NCI-H2107 (cell line): ENCODE results near the gene HERC4.

ENCODE experiments used
- DNase-seq: peaks from one replicate; lab custom pipeline; 2025; lab: John Stamatoyannopoulos, UW

Gene HERC4

DNA sequence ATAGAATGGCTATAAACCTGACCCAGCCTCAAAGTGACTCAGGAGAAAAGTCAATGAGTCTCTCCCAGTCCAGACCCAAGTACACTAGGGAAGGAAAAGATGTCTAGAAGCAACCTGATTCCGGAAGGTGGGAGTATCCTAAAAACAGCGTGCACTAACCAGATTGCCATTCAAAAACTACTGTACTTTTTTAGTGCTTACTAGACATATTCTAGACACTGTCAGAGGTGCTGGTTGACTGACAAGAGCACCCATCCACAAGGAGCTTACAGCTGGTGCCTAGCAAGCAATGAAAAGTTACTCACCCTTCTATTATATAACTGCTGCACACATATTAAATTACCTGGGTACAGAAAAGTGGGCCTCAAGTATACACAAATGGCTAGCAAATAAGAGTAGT is 109.6 kb downstream of the HERC4 start:
- no peak for DNase-seq

DNA sequence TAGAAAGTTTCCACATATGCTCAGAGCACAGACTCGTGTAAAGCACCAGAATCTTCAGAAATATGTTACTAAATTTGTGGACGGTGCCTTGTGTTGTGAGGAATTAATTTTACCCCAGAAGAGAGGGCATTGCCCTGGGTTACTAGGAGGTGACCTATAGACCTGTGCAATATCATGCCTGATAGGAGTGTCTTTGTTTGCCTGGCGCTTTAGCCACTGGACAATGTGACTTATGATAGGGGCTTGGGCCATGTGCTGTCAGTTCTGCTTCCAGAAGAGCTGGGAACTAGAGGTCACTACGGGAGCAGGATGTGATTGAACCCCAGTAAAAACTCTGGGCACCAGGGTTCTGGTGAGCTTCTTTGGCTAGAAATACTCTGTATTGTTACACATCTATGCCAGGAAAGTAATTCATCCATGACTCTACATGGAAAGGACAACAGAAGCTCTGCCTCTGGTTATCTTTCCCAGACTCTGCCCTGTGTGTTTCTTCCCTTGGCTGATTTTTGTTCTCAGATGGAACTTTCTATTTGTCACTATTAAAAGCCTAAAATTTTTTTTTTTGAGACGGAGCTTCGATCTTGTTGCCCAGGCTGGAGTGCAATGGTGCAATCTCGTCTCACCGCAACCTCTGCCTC is 115.1 kb downstream of the HERC4 start:
- no peak for DNase-seq

DNA sequence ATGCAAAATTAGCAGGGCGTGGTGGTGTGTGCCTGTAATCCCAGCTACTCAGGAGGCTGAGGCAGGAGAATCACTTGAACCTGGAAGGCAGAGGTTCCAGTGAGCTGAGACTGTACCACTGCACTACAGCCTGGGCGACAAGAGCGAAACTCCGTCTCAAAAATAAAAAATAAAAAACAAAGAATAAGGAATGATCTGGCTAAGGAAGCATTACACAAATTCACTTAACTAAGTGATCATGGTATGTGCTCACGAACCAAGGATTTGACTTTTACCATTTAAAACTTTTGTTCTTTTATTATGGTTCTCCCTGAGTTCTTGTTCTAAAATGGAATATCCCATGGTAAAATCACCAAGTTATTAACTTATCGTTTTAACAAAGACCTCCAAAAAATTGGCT is 119.5 kb downstream of the HERC4 start:
- no peak for DNase-seq

GRCh38 chr10:67943917-67944316 is 131.2 kb downstream of the HERC4 start:
- DNase-seq: no peak

DNA sequence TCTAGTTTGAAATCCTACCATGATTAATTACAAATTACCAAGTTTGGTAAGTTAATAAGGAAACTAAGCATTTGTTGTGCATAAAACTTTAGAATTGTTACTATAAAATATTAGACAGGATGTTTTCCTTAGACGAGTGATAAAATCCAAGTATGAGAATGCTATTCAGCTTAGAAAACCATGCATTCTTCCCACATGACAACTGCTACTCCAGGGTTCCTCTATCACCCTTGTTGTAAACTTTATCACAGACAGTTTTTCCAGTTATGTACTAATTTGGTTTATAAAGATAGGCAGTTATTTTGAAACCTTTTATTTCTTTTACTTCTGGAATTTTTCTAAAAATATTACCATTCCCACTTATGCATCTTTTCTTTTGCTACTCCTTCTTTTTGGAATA is 138.7 kb downstream of the HERC4 start:
- DNase-seq: no peak

DNA sequence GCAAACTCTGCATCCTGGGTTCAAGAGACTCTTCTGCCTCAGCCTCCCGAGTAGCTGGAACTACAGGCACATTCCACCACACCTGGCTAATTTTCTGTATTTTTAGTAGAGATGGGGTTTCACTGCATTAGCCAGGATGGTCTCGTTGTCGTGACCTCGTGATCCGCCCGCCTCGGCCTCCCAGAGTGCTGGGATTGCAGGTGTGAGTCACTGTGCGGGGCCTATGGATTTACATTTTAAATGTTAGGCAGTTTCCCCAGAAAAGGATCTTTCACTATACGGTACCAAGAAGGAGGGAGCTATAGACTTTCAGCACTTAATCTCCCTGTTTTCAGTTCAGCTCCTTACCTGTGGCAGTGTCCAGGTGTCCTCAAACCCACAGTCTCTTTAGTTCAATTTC is 139.9 kb downstream of the HERC4 start:
- no peak for DNase-seq

- no peak for DNase-seq
Observed at GRCh38 chr10:67934336-67934735, 140.7 kb downstream of the HERC4 start.

- DNase-seq: no peak
Observed at GRCh38 chr10:67933199-67933598, 141.9 kb downstream of the HERC4 start.

- DNase-seq: no peak
Observed at GRCh38 chr10:67926951-67927350, 148.1 kb downstream of the HERC4 start.

DNA sequence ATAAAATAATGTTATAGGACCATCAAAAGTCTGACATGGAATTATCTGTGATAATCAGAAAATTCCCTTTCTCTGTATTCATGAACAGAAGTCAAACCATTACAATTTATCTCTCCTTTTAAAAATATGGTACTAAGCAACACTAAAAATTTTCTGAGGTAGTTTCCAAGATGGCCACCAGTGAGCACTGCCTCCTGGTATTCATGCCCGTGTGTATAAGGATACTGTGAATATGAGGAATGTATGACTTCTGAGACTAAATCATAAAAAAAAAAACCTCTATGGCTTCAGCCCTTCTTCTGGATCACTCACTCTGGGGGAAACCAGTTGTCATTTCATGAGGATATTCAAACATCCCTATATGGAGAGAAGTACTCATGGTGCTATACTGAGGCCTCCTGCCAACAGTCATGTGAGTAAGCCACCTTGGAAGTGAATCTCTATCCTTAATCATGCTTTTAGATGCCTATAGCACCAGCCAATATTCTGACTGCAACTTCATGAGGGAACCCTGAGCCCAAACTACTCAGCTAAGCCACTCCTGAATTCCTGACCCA is 149.6 kb downstream of the HERC4 start:
- no peak for DNase-seq

- no peak for DNase-seq
Observed at GRCh38 chr10:67924136-67924535, 150.9 kb downstream of the HERC4 start.

GRCh38 chr10:67923551-67923950 is 151.5 kb downstream of the HERC4 start:
- DNase-seq: no peak

GRCh38 chr10:67921065-67921464 is 154.0 kb downstream of the HERC4 start:
- DNase-seq: no peak

GRCh38 chr10:67917679-67918078 is 157.4 kb downstream of the HERC4 start:
- no peak for DNase-seq

- no peak for DNase-seq
Observed at GRCh38 chr10:67917169-67917568, 157.9 kb downstream of the HERC4 start.

DNA sequence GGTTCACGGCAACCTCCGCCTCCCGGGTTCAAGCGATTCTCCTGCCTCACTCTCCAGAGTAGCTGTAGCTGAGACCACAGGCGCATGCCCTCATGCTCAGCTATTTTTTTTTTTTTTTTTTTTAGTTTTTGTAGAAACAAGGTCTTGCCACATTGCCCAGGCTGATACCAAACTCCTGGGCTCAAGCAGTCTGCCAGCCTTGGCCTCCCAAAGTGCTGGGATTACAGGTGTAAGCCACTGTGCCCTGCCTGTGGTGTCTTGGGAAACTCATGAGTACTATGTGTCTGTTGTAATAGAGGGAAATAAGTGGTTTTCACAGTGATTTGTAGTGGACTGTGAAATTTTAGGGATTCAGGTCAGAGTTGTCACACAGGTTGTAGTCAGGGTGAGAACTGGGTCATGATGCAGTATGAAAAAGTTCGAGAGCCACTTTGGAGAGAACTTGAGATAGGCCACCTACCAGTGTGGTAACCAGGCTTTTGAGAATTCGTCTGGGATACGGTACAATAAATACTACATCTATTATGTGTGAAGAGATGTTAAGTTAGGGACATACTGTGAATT is 160.2 kb downstream of the HERC4 start:
- DNase-seq: no peak

- DNase-seq: no peak
Observed at GRCh38 chr10:67912331-67912946, 162.6 kb downstream of the HERC4 start.

GRCh38 chr10:67903581-67903980 is 171.5 kb downstream of the HERC4 start:
- DNase-seq: no peak

DNA sequence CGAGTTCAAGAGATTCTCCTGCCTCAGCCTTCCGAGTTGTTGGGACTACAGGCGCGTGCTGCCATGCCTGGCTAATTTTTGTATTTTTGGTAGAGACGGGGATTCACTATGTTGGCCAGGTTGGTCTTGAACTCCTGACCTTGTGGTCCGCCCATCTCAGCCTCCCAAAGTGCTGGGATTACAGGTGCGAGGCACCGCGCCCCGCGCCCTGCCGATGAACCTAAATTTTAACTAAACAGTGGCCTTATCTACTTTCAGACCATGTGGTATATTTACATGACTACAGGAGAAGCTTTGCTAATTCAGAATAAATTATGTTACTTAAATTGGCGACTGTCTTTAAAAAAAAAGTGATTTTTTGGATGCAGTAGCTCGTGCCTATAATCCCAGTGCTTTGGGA is 181.4 kb downstream of the HERC4 start:
- DNase-seq: no peak

DNA sequence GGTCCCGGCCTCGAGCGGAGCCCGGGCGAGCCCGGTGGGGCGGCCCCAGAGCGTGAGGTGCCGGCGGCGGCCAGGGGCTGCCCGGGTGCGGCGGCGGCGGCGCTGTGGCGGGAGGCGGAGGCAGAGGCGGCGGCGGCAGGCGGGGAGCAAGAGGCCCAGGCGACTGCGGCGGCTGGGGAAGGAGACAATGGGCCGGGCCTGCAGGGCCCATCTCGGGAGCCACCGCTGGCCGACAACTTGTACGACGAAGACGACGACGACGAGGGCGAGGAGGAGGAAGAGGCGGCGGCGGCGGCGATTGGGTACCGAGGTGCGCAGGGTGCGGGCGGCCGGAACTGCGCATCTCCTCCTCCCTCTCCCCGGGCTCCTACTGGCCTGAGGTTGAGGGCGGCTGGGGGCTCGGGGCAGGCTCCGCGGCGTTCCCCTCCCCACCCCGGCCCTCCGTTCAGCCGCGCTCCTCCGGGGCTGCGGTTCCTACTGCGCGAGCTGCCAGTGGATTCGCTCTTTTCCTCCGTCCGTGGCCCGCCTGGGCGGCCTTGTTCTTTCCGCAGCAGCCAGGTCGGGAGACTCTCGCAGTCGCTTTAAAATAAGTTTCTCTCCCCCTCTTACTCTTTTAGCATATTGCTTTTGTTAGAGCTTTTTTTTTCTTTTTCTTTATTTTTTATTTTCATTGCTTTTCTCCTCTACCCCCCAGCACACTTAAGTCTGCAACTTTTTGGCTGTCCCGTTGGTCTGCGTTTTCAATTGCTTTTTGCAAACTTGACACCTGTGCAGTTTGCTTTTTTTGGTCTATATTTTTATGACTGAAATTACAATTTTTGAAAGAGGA is 190.0 kb downstream of the HERC4 start:
- DNase-seq: peak; percentile 8

- DNase-seq: peak; percentile 69
Observed at GRCh38 chr10:67884313-67884841, 190.7 kb downstream of the HERC4 start, which contains the start of gene SIRT1. Gene SIRT1 (plus strand): TSS chr10:67884656. CDS start chr10:67884722, 66 bp downstream.

DNA sequence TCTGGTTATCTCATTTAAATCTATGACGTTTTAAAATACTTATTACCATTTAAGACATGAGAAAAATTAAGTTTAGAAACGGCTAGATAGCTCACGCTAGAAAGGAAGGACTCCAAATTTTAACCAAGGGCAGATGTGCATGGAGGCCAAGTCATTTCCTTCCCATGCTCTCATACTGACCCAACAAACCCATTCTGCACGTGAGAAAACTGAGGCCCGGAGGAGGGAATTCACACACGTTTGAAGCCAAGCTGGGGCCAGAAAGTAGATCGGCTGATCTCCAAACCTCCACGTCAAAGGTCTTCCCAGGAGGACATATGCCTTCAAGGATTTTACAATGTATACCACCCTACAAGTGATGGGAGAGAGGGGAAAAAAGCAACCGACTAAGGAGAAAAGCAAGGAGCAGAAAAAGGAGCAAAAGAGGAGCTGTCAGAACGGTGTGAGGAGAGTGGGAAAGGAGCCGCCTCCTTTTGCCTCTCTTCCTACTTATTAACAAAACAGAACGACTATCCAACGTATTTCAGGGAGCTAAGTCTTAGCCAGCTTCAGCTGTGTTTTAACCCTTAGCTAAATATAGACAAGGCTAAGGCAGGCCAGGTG is 191.3 kb downstream of the HERC4 start:
- DNase-seq: no peak
